ENCODE measurements around the gene B3GNT8. TPM values are rescaled to one million over a fixed set of nuclear protein-coding genes. Genes with fewer than 3 reads are reported as not detected.

The B3GNT8 gene, protein sequence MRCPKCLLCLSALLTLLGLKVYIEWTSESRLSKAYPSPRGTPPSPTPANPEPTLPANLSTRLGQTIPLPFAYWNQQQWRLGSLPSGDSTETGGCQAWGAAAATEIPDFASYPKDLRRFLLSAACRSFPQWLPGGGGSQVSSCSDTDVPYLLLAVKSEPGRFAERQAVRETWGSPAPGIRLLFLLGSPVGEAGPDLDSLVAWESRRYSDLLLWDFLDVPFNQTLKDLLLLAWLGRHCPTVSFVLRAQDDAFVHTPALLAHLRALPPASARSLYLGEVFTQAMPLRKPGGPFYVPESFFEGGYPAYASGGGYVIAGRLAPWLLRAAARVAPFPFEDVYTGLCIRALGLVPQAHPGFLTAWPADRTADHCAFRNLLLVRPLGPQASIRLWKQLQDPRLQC
- total RNA-seq, result 10 to 100 TPM in 1 of 4 donors, 1 to 10 TPM in 1, under 1 TPM in 2; 0.49 to 12.6 (median 1.9) TPM

DNA sequence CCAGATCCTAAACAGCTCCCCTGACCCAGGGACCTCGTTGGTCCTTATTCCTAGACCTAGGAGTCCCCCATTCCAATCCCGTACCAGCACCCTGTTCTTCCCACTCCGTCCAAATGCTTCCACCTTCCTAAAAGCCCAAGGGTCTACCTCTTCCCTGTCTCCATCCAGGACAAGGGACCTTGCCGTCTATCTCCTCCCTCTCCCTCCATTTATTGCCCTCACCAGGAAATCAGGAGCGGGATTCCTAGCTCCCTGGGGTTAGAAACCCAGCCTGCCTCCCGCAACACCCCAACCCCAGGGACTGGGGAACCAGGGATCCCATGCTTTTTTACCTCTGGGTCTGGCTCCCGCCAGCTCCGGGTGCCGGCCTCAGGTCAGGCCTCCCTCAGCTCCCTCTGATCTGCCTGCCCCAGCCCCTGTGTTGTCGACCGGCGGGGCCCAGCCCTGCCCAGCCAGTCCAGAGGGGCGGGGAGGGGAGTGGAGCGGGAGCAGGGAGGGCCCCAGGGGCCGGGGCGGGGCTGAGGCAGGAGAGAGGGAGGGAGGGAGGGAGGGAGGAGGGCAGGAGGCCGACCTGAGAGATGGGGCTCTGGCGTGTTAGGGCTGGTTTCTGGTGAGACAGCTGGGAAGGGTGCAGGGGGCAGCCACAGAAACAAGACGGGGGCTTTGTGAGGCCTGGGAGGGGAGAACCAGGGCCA, at the start of gene B3GNT8:
Gene B3GNT8, minus strand, starts transcription at position 423 of the 695 bp plus-strand sequence. CDS start 596 bp downstream, outside the sequence.
- TF ChIP-seq, protein P1, sequence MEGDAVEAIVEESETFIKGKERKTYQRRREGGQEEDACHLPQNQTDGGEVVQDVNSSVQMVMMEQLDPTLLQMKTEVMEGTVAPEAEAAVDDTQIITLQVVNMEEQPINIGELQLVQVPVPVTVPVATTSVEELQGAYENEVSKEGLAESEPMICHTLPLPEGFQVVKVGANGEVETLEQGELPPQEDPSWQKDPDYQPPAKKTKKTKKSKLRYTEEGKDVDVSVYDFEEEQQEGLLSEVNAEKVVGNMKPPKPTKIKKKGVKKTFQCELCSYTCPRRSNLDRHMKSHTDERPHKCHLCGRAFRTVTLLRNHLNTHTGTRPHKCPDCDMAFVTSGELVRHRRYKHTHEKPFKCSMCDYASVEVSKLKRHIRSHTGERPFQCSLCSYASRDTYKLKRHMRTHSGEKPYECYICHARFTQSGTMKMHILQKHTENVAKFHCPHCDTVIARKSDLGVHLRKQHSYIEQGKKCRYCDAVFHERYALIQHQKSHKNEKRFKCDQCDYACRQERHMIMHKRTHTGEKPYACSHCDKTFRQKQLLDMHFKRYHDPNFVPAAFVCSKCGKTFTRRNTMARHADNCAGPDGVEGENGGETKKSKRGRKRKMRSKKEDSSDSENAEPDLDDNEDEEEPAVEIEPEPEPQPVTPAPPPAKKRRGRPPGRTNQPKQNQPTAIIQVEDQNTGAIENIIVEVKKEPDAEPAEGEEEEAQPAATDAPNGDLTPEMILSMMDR (IDR thresholded peaks at IDR 0.05; ENCODE audit: low read depth), result no peak

DNA sequence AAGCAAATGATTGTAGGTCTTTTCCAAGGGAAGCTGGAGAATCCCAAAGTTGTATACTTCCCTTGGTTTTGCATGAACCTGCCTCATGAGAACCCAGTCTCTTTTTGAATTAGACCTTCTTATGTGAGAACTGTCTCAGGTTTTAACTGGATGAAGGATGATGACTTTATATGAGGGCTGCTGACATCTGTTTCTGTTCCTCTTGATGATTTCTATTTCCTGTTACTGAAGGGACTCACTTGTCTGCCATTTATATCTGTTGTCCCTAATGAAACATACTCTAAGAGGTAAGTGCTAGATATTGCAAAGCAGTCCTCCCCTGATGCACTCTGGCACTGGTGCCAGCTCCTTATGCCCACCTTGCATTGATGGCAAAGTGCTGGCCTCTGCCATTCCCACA, 49.4 kb upstream of the B3GNT8 start:
- TF ChIP-seq, protein P1 (IDR thresholded peaks at IDR 0.05; ENCODE audit: low read depth), result no peak

DNA sequence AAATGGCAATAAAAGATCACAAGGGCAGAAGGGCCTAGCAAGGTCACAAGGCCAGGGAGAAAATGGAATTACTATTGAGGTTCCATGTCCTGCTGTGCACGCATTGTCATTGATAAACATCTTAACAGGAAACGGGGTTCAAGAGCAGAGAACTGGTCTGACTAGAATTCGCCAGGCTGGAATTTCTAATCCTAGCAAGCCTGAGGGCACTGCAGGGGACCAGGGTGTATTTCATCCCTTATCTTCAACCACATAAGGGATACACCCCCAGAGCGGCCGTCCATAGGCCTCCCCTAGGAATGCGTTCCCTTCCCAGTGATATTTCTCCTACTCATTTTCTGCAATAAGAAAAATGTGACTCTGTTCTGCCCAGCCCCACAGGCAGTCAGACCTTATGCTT, 35.3 kb upstream of the B3GNT8 start:
- TF ChIP-seq, protein P1 (IDR thresholded peaks at IDR 0.05; ENCODE audit: low read depth), result no peak

DNA sequence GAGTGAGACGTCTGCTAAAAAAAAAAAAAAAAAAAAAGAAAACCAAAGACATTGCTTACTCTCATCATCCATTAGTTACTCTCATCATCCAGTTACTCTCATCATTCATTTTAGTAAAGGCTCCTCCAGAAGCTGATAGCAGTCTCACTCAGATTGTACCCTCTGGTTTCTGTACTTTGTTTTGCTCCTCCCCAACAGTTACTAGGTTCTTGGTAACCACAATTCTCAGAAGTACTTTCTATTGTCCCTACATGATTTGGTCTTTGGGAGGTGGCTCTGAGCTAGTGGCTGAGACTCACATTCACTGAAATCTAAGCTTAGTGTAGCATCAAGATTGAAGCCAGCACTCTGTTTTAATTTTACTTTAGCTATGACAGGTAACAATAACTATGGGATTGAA, 30.1 kb upstream of the B3GNT8 start:
- TF ChIP-seq, protein P1 (IDR thresholded peaks at IDR 0.05; ENCODE audit: low read depth), result no peak

DNA sequence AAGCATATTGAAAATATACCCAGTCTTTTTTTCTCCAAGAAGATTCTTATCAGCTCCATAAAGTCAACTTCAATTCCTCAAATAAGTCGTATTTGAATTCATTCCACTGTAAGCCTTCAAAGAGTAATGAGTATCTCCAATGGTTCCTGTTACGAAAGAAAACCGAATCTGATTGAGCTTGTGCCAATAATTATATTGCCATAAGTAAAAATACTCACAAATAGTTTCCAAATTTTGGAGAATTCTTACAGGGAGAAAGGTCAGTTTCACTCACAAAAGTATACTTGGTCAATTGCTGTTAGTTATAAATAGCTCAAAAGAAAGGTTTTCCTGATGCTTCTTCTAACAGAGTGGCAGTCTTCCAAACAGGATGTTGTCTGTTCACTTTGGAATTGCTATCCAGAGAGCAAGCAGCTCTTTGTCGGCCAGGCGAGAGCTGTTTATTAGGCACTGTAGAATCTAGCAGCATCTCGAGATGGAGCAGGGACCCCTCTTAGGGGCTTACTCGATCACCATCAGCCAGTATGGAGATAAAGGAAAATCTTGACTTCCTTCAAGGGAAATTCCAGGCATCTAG, 29.3 kb upstream of the B3GNT8 start:
- TF ChIP-seq, protein P1 (IDR thresholded peaks at IDR 0.05; ENCODE audit: low read depth), result no peak

DNA sequence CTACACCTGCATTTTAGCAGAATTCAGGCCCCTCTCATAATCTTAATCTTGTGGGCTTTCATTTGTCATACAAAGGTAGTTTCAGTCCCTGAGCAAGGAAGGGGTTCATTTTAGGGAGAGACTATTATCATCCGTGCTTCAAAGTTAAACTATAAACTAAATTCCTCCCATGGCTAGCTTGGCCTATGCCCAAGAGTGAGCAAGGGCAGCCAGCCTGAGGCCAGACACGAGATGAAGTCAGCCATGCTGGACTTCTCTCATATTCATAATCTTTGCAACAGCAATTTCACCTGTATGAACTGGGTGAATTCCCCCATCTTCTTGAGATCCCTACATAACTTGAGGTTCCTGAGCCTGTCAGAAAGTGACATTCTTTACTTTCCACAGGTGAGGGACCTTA, 28.8 kb upstream of the B3GNT8 start:
- TF ChIP-seq, protein P1 (IDR thresholded peaks at IDR 0.05; ENCODE audit: low read depth), result no peak
